ENCODE measurements around the gene IGF2BP1. TPM values are rescaled to one million over a fixed set of nuclear protein-coding genes. Genes with fewer than 3 reads are reported as not detected.

The IGF2BP1 gene
- total RNA-seq, 2 experiments from 2014 or later = not detected

Other genes starting within 250 kb of the IGF2BP1 start
- gene TTLL6, start 180.2 kb upstream of the IGF2BP1 start, total RNA-seq = not detected
- gene CALCOCO2, start 166.3 kb upstream of the IGF2BP1 start, total RNA-seq = 100 to 1,000 TPM; 140 to 142 TPM
- 10 to 100 TPM; 11.8 to 13.9 TPM for gene ATP5MC1, start 104.6 kb upstream of the IGF2BP1 start, total RNA-seq
- gene UBE2Z, start 89.0 kb upstream of the IGF2BP1 start, total RNA-seq = 10 to 100 TPM; 60.5 to 61.6 TPM
- 10 to 100 TPM; 53.8 to 57.4 TPM for gene SNF8, start 52.5 kb upstream of the IGF2BP1 start, total RNA-seq
- gene GIP, start 28.8 kb upstream of the IGF2BP1 start, total RNA-seq = not detected
- under 1 TPM; 0.06 to 0.16 TPM for gene B4GALNT2, start 135.4 kb downstream of the IGF2BP1 start, total RNA-seq
- gene GNGT2, start 213.2 kb downstream of the IGF2BP1 start, total RNA-seq = 1 to 10 TPM; 2.3 to 2.4 TPM
- gene ABI3, start 213.3 kb downstream of the IGF2BP1 start, total RNA-seq = 1 to 10 TPM; 5.6 to 5.8 TPM
- gene PHOSPHO1, start 233.4 kb downstream of the IGF2BP1 start, total RNA-seq = not detected